Measurements from ENCODE around the gene SLC6A6. TPM values are rescaled to one million over a fixed set of nuclear protein-coding genes. Genes with fewer than 3 reads are reported as not detected.

Gene SLC6A6
- polyA plus RNA-seq, 1 donor (not counting 4 experiments of a cell fraction or from before 2014, with no cell fraction given): 8.3 TPM

DNA sequence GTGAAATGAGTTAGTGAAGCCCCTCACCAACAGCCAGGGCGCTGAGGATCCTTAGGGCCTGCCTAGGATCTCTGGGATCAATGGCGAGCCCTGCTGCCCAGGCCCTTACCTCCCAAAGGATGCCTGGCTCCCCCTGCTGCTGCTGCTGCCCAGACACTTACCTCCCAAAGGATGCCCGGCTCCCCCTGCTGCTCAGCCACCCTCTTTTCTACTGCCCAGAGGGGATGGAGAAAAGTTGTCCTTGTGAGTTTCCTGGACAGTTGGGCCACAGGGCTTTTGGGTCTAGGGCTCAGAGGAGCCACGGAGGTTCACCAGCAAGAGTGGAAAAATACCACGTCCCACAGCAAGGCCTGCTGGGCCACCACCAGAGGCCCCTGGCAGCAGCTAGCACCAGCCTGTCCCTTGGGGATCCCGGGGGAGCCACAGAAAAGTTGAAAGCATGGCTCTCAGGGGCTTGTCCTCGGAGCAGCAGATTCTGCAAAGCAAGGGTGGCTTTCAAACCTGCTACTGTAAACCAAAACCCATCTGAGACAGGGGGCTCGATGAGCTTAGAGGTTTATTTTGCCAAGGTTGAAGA lies 59.4 kb downstream of the SLC6A6 start:
- Histone ChIP-seq H3K9me3 (ENCODE audit: control insufficient read depth, low read depth, low read length) (no peaks in the 10 kb centered on the region), H3K27ac (ENCODE audit: control insufficient read depth, insufficient read depth, low read length) (no peak overlapping the region), H3K4me3 (ENCODE audit: control insufficient read depth in 2 of 3, extremely low read depth in 1 of 3, insufficient read depth in 2 of 3, low read depth in 1 of 3, low read length in 3 of 3) (no peak overlapping the region), H4K20me1 (ENCODE audit: control insufficient read depth, extremely low read depth, insufficient read depth, low read length) (no peaks in the 10 kb centered on the region), H3K9ac (ENCODE audit: control insufficient read depth, extremely low read depth, insufficient read depth, low read length) (no peak overlapping the region), H2AFZ (ENCODE audit: control insufficient read depth, low read length) (no peak overlapping the region), H3K79me2 (ENCODE audit: control insufficient read depth, insufficient read depth, low read length) (no peaks in the 10 kb centered on the region), H3K36me3 (ENCODE audit: control insufficient read depth in 2 of 2, extremely low read depth in 1 of 2, insufficient read depth in 2 of 2, low read length in 2 of 2) (peaks cover 4% of the 10 kb centered on the region in 2 experiments), H3K4me1 (ENCODE audit: control insufficient read depth, extremely low read depth, insufficient read depth, low read length) (no peaks in the 10 kb centered on the region), H3K9me1 (ENCODE audit: control insufficient read depth, extremely low read depth, insufficient read depth, low read length) (no peaks in the 10 kb centered on the region), H3K27me3 (ENCODE audit: control insufficient read depth, extremely low read depth, insufficient read depth, low read length) (no peaks in the 10 kb centered on the region), H3K4me2 (ENCODE audit: control insufficient read depth, extremely low read depth, insufficient read depth, low read depth, low read length) (no peak overlapping the region)
- TF ChIP-seq, protein P1, sequence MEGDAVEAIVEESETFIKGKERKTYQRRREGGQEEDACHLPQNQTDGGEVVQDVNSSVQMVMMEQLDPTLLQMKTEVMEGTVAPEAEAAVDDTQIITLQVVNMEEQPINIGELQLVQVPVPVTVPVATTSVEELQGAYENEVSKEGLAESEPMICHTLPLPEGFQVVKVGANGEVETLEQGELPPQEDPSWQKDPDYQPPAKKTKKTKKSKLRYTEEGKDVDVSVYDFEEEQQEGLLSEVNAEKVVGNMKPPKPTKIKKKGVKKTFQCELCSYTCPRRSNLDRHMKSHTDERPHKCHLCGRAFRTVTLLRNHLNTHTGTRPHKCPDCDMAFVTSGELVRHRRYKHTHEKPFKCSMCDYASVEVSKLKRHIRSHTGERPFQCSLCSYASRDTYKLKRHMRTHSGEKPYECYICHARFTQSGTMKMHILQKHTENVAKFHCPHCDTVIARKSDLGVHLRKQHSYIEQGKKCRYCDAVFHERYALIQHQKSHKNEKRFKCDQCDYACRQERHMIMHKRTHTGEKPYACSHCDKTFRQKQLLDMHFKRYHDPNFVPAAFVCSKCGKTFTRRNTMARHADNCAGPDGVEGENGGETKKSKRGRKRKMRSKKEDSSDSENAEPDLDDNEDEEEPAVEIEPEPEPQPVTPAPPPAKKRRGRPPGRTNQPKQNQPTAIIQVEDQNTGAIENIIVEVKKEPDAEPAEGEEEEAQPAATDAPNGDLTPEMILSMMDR (optimal IDR thresholded peaks at IDR 0.05 in 1 of 3, IDR thresholded peaks at IDR 0.05 in 1 of 3, conservative IDR thresholded peaks at IDR 0.05 in 1 of 3; ENCODE audit: extremely low read depth in 1 of 3, insufficient read depth in 2 of 3, low read length in 3 of 3): peak; percentile 75 to 93 (median 84)
- no peak for TF ChIP-seq EZH2 (IDR thresholded peaks at IDR 0.05; ENCODE audit: low read length)
- DNase-seq (ENCODE audit: low read depth, low spot score) (no peak), FAIRE-seq (no peak)
- dilution Hi-C loops (cut with MboI; ENCODE audit: extremely low pct_ligation_motif_present, low sequenced_read_pairs): no loop called here

- dilution Hi-C loops (cut with MboI; ENCODE audit: extremely low pct_ligation_motif_present, low sequenced_read_pairs): no loop called here
- Histone ChIP-seq H3K36me3 (ENCODE audit: control insufficient read depth in 2 of 2, extremely low read depth in 1 of 2, insufficient read depth in 2 of 2, low read length in 2 of 2) (peaks cover 4 to 5% of the 10 kb centered on the region in 2 experiments), H3K9me3 (ENCODE audit: control insufficient read depth, low read depth, low read length) (no peaks in the 10 kb centered on the region), H2AFZ (ENCODE audit: control insufficient read depth, low read length) (no peak overlapping the region), H3K27ac (ENCODE audit: control insufficient read depth, insufficient read depth, low read length) (no peak overlapping the region), H3K9me1 (ENCODE audit: control insufficient read depth, extremely low read depth, insufficient read depth, low read length) (no peaks in the 10 kb centered on the region), H3K9ac (ENCODE audit: control insufficient read depth, extremely low read depth, insufficient read depth, low read length) (no peak overlapping the region), H3K4me3 (ENCODE audit: control insufficient read depth in 2 of 3, extremely low read depth in 1 of 3, insufficient read depth in 2 of 3, low read depth in 1 of 3, low read length in 3 of 3) (no peak overlapping the region), H3K79me2 (ENCODE audit: control insufficient read depth, insufficient read depth, low read length) (no peaks in the 10 kb centered on the region), H4K20me1 (ENCODE audit: control insufficient read depth, extremely low read depth, insufficient read depth, low read length) (no peaks in the 10 kb centered on the region), H3K4me1 (ENCODE audit: control insufficient read depth, extremely low read depth, insufficient read depth, low read length) (no peaks in the 10 kb centered on the region), H3K4me2 (ENCODE audit: control insufficient read depth, extremely low read depth, insufficient read depth, low read depth, low read length) (no peak overlapping the region), H3K27me3 (ENCODE audit: control insufficient read depth, extremely low read depth, insufficient read depth, low read length) (no peaks in the 10 kb centered on the region)
- TF ChIP-seq, protein P1 (optimal IDR thresholded peaks at IDR 0.05 in 1 of 3, IDR thresholded peaks at IDR 0.05 in 1 of 3, conservative IDR thresholded peaks at IDR 0.05 in 1 of 3; ENCODE audit: extremely low read depth in 1 of 3, insufficient read depth in 2 of 3, low read length in 3 of 3): no peak
- no peak for TF ChIP-seq EZH2 (IDR thresholded peaks at IDR 0.05; ENCODE audit: low read length)
- DNase-seq (ENCODE audit: low read depth, low spot score) (no peak), FAIRE-seq (no peak)
Observed at GRCh38 chr3:14462738-14463137, 60.3 kb downstream of the SLC6A6 start.
